HuH-7.5 (cell line): ENCODE measurements around the gene INTS7.

Source experiments
- DNase-seq: peaks from one replicate; pipeline ENCODE4 v3.0.0; 2011; ENCODE audit warnings: low spot score

INTS7 gene

GRCh38 chr1:211909395-211909794 lies 126.0 kb downstream of the INTS7 start:
- no peak for DNase-seq

DNA sequence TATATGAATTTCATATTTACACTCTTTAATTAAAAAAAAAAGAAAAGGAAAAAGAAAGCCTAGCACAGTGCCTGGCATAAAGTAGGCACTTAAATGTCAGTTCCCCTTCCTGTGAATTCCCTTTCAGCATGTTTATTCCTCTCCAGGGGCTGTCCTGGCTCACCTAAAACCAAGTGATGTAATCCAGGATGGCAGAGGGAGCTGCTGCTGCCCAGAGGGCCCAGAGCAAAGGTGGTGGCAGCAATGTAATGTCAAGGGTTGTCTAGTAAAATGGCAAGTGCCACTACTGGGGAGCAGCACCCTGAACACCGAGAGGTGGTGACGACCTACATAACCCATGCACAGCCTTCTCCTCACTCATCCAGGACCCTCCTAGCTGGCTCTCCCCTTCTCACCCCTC lies 126.4 kb downstream of the INTS7 start:
- DNase-seq, result no peak

DNA sequence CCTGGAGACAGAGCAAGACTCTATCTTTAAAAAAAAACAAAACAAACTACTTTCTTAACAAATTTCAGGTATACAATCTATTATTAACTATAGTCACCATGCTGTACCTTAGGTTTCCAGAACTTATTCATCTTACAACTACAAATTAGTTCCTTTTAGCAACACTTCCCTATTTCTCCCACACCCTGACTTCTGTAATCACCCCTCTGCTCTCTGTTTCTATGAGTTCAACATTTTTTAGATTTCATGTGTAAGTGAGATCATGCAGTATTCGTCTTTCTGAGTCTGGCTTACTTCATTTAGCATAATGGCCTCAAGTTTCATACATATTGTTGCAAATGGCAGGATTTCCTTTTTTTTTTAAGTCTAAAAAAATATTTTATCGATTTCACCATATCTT lies 126.9 kb downstream of the INTS7 start:
- DNase-seq, result no peak

DNA sequence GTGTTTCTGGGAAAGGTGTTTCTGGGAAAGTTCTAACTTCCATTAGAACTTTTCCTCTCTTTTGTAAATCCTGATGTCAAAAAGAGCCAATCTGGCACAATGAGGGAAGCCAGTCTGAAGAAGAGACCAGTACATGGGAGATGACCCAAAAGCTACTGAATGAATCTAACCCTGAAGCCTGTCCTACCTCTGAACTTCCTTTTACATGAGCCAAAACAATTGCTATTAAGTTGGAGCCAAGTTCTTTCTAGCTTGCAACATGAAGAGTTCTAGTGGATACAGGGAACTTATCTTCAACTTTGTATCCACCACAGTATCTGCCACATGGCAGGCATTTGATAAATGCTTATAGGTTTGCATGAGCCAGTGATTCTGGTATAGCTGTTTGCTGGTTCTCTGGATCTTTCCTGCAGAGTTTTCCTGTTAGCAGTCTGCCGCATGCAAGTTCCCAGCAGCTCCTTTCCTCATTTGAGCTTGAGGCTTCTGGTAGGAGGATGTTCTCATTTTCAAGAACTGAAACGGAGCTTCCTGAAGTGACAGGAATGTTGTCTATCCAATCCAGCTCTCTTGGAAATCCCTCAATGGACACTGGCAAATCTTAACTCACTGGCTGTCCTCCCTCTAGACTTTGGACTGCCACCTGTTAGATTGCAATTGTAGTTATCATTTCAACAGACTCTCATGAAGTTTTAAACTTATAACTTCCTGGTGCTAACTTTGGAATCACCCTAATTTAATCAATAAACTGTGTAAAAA lies 131.7 kb downstream of the INTS7 start:
- no peak for DNase-seq

DNA sequence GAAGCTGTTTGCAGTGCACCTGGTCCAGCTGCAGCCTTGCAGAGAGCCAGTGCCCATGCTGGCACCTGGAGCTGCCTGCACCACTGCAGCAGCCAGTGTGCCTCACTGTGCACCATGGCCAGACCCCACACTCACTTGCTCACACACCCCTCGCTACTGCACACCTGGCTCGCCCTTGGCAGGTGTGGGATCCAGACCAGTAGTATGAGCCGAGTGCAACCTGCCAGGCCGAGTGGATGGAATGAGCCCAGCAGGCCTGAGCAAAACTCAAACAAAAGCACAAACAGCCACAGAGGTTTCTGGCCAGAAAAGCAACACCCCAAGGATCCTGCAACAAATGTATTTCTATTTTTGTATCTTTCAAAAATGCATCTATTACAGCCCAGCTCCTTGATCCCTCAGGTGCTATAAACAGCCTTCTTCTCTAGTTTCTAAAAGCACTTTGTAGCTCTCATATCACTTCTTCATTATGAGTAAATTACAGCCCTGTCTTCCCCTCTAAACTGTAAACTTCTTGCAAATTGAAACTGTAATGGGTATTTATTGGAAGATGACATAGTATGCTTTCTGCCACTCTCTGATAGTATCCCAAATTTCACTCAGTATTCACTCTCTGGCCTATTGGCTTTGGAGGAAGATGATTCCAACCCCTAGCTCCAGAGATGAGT lies 132.6 kb downstream of the INTS7 start:
- DNase-seq, result no peak

- no peak for DNase-seq
Observed at GRCh38 chr1:211901945-211902344, 133.4 kb downstream of the INTS7 start.

DNA sequence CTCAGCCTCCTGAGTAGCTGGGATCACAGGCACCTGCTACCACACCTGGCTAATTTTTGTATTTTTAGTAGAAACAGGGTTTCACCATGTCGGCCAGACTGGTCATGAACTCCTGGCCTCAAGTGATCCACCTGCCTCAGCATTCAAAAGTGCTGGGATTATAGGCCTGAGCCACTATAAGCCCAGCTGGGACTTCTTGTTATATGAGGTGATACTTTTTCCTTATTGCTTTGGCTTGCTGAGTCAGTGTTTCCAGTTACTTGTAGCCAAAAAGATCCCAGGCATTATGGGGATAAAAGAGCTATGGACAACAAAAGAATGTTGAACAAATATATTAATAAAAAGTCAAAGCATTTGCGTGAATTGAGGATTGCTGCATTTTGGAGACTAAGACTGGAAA lies 134.9 kb downstream of the INTS7 start:
- DNase-seq, result no peak

DNA sequence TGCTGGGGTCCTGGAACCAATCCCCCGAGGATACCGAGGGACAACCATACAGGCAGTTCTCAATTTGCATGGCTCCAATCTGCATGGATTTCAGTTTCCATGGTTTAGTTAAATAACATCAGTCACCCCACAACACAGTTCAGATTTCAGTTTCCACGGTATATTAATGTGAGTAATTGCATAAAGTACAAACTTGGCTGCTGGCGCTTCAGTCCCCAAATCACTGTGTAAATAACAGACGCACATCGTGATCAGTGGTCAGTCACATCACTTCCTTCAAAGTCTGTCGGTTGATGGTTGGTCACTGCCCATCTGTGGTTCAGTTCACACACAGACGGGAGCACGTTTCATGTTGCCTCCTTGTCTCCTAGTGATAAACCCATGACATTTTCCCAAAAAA lies 138.4 kb downstream of the INTS7 start:
- DNase-seq, result no peak

GRCh38 chr1:211895126-211895759 lies 140.1 kb downstream of the INTS7 start:
- peak; percentile 66 for DNase-seq

DNA sequence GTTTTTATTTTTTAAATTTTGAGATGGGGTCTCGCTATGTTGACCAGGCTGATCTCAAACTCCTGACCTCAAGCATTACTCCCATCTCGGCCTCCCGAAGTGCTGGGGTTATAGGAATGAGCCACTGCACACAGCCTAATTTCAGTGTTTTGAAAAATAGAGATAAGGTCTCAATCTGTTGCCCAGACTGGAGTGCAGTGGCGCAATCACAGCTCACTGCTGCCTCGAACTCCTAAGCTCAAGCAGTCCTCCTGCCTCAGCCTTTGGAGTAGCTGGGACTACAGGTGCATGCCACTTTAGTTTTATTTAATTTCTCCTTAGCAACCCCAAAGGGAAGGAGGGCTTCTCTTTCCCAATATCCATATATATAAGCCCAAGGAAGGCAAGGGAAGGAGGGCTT lies 141.0 kb downstream of the INTS7 start:
- DNase-seq, result no peak

- peak; percentile 14 for DNase-seq
Observed at GRCh38 chr1:211893260-211893659, 142.1 kb downstream of the INTS7 start.

GRCh38 chr1:211892577-211892976 lies 142.8 kb downstream of the INTS7 start:
- no peak for DNase-seq

- no peak for DNase-seq
Observed at GRCh38 chr1:211891708-211892107, 143.6 kb downstream of the INTS7 start.
